ENCODE measurements around the gene MAN1A1.

Gene MAN1A1

GRCh38 chr6:119331663-119332286 lies 17.8 kb downstream of the MAN1A1 start:
- no peak overlapping the region for H2AFZ ChIP-seq (ENCODE audit: low read length)
- H4K20me1 ChIP-seq (ENCODE audit: insufficient read depth, low read length, poor library complexity, severe bottlenecking) = no peaks in the 10 kb centered on the region
- H3K36me3 ChIP-seq (ENCODE audit: insufficient read depth, low read length) = 0 out of 2 replicates have a peak, but pooled peaks cover 3% of the 10 kb centered on the region
- no peaks in the 10 kb centered on the region for H3K9me3 ChIP-seq (ENCODE audit: insufficient read depth, low read depth, low read length)
- H3K9me2 ChIP-seq (replicated peaks; ENCODE audit: low read depth, low read length) = no peaks in the 10 kb centered on the region
- TF ChIP-seq CTCF (conservative IDR thresholded peaks at IDR 0.05; ENCODE audit: low read length) (no peak), EZH2phosphoT487 (IDR thresholded peaks at IDR 0.05; ENCODE audit: borderline replicate concordance) (no peak)
- H3F3A ChIP-seq (ENCODE audit: low read depth) = no peaks in the 10 kb centered on the region
- no peaks in the 10 kb centered on the region for H3K27me3 ChIP-seq (ENCODE audit: insufficient read depth, low read length, poor library complexity, severe bottlenecking)
- H3K9ac ChIP-seq (ENCODE audit: low read depth, low read length, poor library complexity, severe bottlenecking) = no peak overlapping the region
- H3K79me2 ChIP-seq (ENCODE audit: insufficient read depth, low read length) = peaks cover 29% of the 10 kb centered on the region; the same call in 1 of the 2 replicates
- H3K4me3 ChIP-seq (ENCODE audit: low read length, poor library complexity, severe bottlenecking) = peak overlapping the region; percentile 18
- H3K4me1 ChIP-seq (ENCODE audit: insufficient read depth, low read length, poor library complexity, severe bottlenecking) = peaks cover 56% of the 10 kb centered on the region
- H3K4me2 ChIP-seq (ENCODE audit: low read depth, low read length, poor library complexity, severe bottlenecking) = peak overlapping the region; percentile 58

- H3K36me3 ChIP-seq (ENCODE audit: insufficient read depth, low read length) = no peaks in the 10 kb centered on the region; the same call in 1 of the 2 replicates
- peaks cover 57% of the 10 kb centered on the region for H3K4me1 ChIP-seq (ENCODE audit: insufficient read depth, low read length, poor library complexity, severe bottlenecking)
- H3K9me2 ChIP-seq (replicated peaks; ENCODE audit: low read depth, low read length) = no peaks in the 10 kb centered on the region
- no peak overlapping the region for H2AFZ ChIP-seq (ENCODE audit: low read length)
- H3K79me2 ChIP-seq (ENCODE audit: insufficient read depth, low read length) = peaks cover 34% of the 10 kb centered on the region; the same call in 1 of the 2 replicates
- TF ChIP-seq EZH2phosphoT487 (IDR thresholded peaks at IDR 0.05; ENCODE audit: borderline replicate concordance) (no peak), CTCF (conservative IDR thresholded peaks at IDR 0.05; ENCODE audit: low read length) (no peak)
- H3K9ac ChIP-seq (ENCODE audit: low read depth, low read length, poor library complexity, severe bottlenecking) = no peak overlapping the region
- H3F3A ChIP-seq (ENCODE audit: low read depth) = no peaks in the 10 kb centered on the region
- H3K4me3 ChIP-seq (ENCODE audit: low read length, poor library complexity, severe bottlenecking) = no peak overlapping the region
- H4K20me1 ChIP-seq (ENCODE audit: insufficient read depth, low read length, poor library complexity, severe bottlenecking) = no peaks in the 10 kb centered on the region
- no peaks in the 10 kb centered on the region for H3K27me3 ChIP-seq (ENCODE audit: insufficient read depth, low read length, poor library complexity, severe bottlenecking)
- no peak overlapping the region for H3K4me2 ChIP-seq (ENCODE audit: low read depth, low read length, poor library complexity, severe bottlenecking)
- no peaks in the 10 kb centered on the region for H3K9me3 ChIP-seq (ENCODE audit: insufficient read depth, low read depth, low read length)
Observed at GRCh38 chr6:119330520-119331113, 18.9 kb downstream of the MAN1A1 start.

- no peaks in the 10 kb centered on the region for H3F3A ChIP-seq (ENCODE audit: low read depth)
- no peak overlapping the region for H3K4me2 ChIP-seq (ENCODE audit: low read depth, low read length, poor library complexity, severe bottlenecking)
- no peak overlapping the region for H2AFZ ChIP-seq (ENCODE audit: low read length)
- H3K9ac ChIP-seq (ENCODE audit: low read depth, low read length, poor library complexity, severe bottlenecking) = no peak overlapping the region
- no peak overlapping the region for H3K4me3 ChIP-seq (ENCODE audit: low read length, poor library complexity, severe bottlenecking)
- no peaks in the 10 kb centered on the region for H3K27me3 ChIP-seq (ENCODE audit: insufficient read depth, low read length, poor library complexity, severe bottlenecking)
- H4K20me1 ChIP-seq (ENCODE audit: insufficient read depth, low read length, poor library complexity, severe bottlenecking) = no peaks in the 10 kb centered on the region
- no peaks in the 10 kb centered on the region; the same call in 1 of the 2 replicates for H3K36me3 ChIP-seq (ENCODE audit: insufficient read depth, low read length)
- H3K79me2 ChIP-seq (ENCODE audit: insufficient read depth, low read length) = peaks cover 34% of the 10 kb centered on the region; the same call in 1 of the 2 replicates
- H3K4me1 ChIP-seq (ENCODE audit: insufficient read depth, low read length, poor library complexity, severe bottlenecking) = peaks cover 59% of the 10 kb centered on the region
- no peak for TF ChIP-seq CTCF (conservative IDR thresholded peaks at IDR 0.05; ENCODE audit: low read length)
- TF ChIP-seq EZH2phosphoT487 (IDR thresholded peaks at IDR 0.05; ENCODE audit: borderline replicate concordance) = no peak
- no peaks in the 10 kb centered on the region for H3K9me2 ChIP-seq (replicated peaks; ENCODE audit: low read depth, low read length)
- H3K9me3 ChIP-seq (ENCODE audit: insufficient read depth, low read depth, low read length) = no peaks in the 10 kb centered on the region
Observed at GRCh38 chr6:119329794-119330180, 19.8 kb downstream of the MAN1A1 start.

All from Loucy (cell line).